HepG2 (cell line): ENCODE measurements around the gene CD4. TPM values are rescaled to one million over a fixed set of nuclear protein-coding genes. Genes with fewer than 3 reads are reported as not detected.
A peak's percentile ranks its signal among the peaks of the same experiment; 100 is the strongest.

Source experiments
- ARID2 ChIP-seq: sonication (generic); formaldehyde crosslinking; IDR thresholded peaks from 2 replicates; pipeline ENCODE4 v1.8.1; 2022; ENCODE audit warnings: mild to moderate bottlenecking, missing genetic modification reagents, borderline replicate concordance
- CCDC6 ChIP-seq: sonication (generic); formaldehyde crosslinking; IDR thresholded peaks from 2 replicates; pipeline ENCODE4 v1.8.1; 2022; ENCODE audit warnings: mild to moderate bottlenecking, missing genetic modification reagents, moderate library complexity
- CREB1 ChIP-seq, 2 experiments: fragments of 450-650 bp in 1 of 2; IDR thresholded peaks; 2 replicates each; pipeline ENCODE4 v1.6.1; 2016 to 2017; ENCODE audit warnings: control low read depth in 1 of 2, mild to moderate bottlenecking in 1 of 2, missing compliant biosample characterization in 1 of 2, missing genetic modification characterization in 1 of 2
- DMAP1 ChIP-seq: IDR thresholded peaks from 2 replicates; pipeline ENCODE4 v1.6.1; 2016
- EHMT2 ChIP-seq: fragments of 200-600 bp; sonication (generic); IDR thresholded peaks from 2 replicates; pipeline ENCODE4 v1.7.0; 2017; ENCODE audit warnings: antibody characterized with exemption, low read depth, low read length, borderline replicate concordance
- FLYWCH1 ChIP-seq: sonication (generic); formaldehyde crosslinking; IDR thresholded peaks from 2 replicates; pipeline ENCODE4 v1.8.1; 2023; ENCODE audit warnings: mild to moderate bottlenecking, missing genetic modification reagents
- FOXK1 ChIP-seq: sonication (generic); formaldehyde crosslinking; IDR thresholded peaks from 2 replicates; pipeline ENCODE4 v1.4.0; 2020; ENCODE audit warnings: low read depth, missing genetic modification reagents, borderline replicate concordance
- GATAD2A ChIP-seq: IDR thresholded peaks from 2 replicates; pipeline ENCODE4 v1.6.1; 2016
- HDAC2 ChIP-seq: sonication (generic); formaldehyde crosslinking; IDR thresholded peaks from 2 replicates; pipeline ENCODE4 v1.4.0; 2020; ENCODE audit warnings: missing genetic modification reagents
- ISL2 ChIP-seq: sonication (generic); formaldehyde crosslinking; IDR thresholded peaks from 2 replicates; pipeline ENCODE4 v1.5.0; 2020; ENCODE audit warnings: missing genetic modification reagents
- KLF15 ChIP-seq: sonication (generic); formaldehyde crosslinking; IDR thresholded peaks from 2 replicates; pipeline ENCODE4 v1.8.1; 2023; ENCODE audit warnings: borderline replicate concordance, mild to moderate bottlenecking, inconsistent platforms, missing genetic modification reagents, mixed read lengths
- KLF9 ChIP-seq: IDR thresholded peaks from 2 replicates; pipeline ENCODE4 v1.6.1; 2016; ENCODE audit warnings: low read depth
- SOX13 ChIP-seq, 3 experiments: fragments of 450-650 bp in 1 of 3; sonication (generic) in 1 of 3; formaldehyde crosslinking in 1 of 3; IDR thresholded peaks in 2 of 3; conservative IDR thresholded peaks in 1 of 3; 2 replicates each; pipeline versions ENCODE4 v1.5.0 to v1.6.1; 2016 to 2020; ENCODE audit warnings: antibody characterized with exemption in 1 of 3, mild to moderate bottlenecking in 1 of 3, missing compliant biosample characterization in 1 of 3, missing genetic modification reagents in 1 of 3, moderate library complexity in 1 of 3
- U2AF1 ChIP-seq: fragments of 200-400 bp; formaldehyde crosslinking; optimal IDR thresholded peaks from 2 replicates; pipeline ENCODE3; 2017; ENCODE audit warnings: mild to moderate bottlenecking, low read depth, low read length
- ZC3H13 ChIP-seq: sonication (generic); formaldehyde crosslinking; IDR thresholded peaks from 2 replicates; pipeline ENCODE4 v1.8.1; 2023; ENCODE audit warnings: mild to moderate bottlenecking, missing genetic modification reagents, moderate library complexity
- ZGPAT ChIP-seq: IDR thresholded peaks from 2 replicates; pipeline ENCODE4 v1.6.1; 2016; ENCODE audit warnings: mild to moderate bottlenecking
- ZNF292 ChIP-seq: sonication (generic); formaldehyde crosslinking; IDR thresholded peaks from 2 replicates; pipeline ENCODE4 v1.8.1; 2022; ENCODE audit warnings: mild to moderate bottlenecking, low read depth, missing genetic modification reagents, borderline replicate concordance
- ZNF792 ChIP-seq: IDR thresholded peaks from 2 replicates; pipeline ENCODE4 v1.6.1; 2016
- ZNF878 ChIP-seq: sonication (generic); formaldehyde crosslinking; IDR thresholded peaks from 2 replicates; pipeline ENCODE4 v1.8.1; 2023; ENCODE audit warnings: mild to moderate bottlenecking, missing genetic modification reagents, moderate library complexity
- ZSCAN21 ChIP-seq: sonication (generic); formaldehyde crosslinking; IDR thresholded peaks from 2 replicates; pipeline ENCODE4 v1.8.0; 2022; ENCODE audit warnings: mild to moderate bottlenecking, missing genetic modification reagents, moderate library complexity, borderline replicate concordance
- polyA plus RNA-seq, 8 experiments: library from polyadenylated mRNA; depleted of rRNA in 3 of 8; stranded (reverse) in 7 of 8; unstranded in 1 of 8; fragments of >200 nt; fragmentation: Illumina TruSeq in 4 of 8; extraction: Trizol in 4 of 8; gene quantifications; 2 replicates each; pipeline versions ENCODE4 v1.2.1 to v1.2.3, GENCODE V29; 2011 to 2016; ENCODE audit warnings: low read depth in 4 of 8, missing spikeins in 1 of 8, mixed read lengths in 1 of 8; ENCODE audit not compliant: insufficient read depth in 1 of 8
- total RNA-seq, 5 experiments: library from RNA; depleted of rRNA; stranded (reverse); fragments of >200 nt; fragmentation: Illumina TruSeq; extraction: Trizol; gene quantifications; 2 replicates each; pipeline ENCODE4 v1.2.3, GENCODE V29; 2016; ENCODE audit warnings: low read depth in 1 of 5
- TF ChIP-seq, protein P1 (sequence below): sonication (generic); formaldehyde crosslinking; IDR thresholded peaks from 2 replicates; pipeline ENCODE4 v1.4.0; 2020; ENCODE audit warnings: mild to moderate bottlenecking, missing genetic modification reagents
- TF ChIP-seq, protein P2 (sequence below): sonication (generic); formaldehyde crosslinking; IDR thresholded peaks from 2 replicates; pipeline ENCODE4 v1.4.0; 2020; ENCODE audit warnings: missing genetic modification reagents, low read depth, mild to moderate bottlenecking, borderline replicate concordance
- TF ChIP-seq, protein P3 (sequence below): sonication (generic); formaldehyde crosslinking; IDR thresholded peaks from 2 replicates; pipeline ENCODE4 v1.4.0; 2020; ENCODE audit warnings: missing genetic modification reagents

CD4 gene
- total and polyA plus RNA-seq, 2 of the 13 experiments (the other 11 are each of a cell fraction or from before 2014, with no cell fraction given): 0.07 to 0.95 TPM

DNA sequence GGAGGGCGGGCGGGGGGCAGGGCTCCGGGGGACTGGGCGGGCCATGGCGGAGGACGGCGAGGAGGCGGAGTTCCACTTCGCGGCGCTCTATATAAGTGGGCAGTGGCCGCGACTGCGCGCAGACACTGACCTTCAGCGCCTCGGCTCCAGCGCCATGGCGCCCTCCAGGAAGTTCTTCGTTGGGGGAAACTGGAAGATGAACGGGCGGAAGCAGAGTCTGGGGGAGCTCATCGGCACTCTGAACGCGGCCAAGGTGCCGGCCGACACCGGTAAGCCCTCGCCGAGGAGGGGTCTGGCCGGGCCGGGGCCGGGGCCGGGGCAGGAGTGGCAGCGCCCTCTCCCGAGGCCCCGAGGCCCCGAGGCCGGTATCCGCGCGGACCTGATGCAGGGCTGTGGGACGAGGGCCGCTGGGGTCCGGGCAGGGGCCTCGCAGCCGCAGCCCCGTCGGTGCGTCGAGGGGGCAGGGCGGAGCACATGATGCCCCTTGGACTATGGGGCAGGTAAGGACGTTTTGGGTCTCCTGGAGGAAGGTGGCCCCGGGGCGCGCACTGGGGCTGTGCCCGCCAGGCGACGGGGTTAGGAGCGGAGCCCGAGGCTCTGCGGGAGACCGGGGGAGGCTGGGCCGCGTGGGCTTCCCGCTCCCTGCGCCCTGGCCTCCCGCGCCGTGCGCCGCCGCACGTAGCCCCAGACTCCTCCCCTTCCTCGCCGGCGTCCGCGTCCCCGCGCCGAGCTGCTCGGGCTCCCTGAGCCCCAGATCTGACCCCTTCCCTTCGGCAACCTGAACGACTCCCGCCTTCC, 78.3 kb downstream of the CD4 start, which contains the start of gene TPI1 (continued):
- TF ChIP-seq, protein P1, sequence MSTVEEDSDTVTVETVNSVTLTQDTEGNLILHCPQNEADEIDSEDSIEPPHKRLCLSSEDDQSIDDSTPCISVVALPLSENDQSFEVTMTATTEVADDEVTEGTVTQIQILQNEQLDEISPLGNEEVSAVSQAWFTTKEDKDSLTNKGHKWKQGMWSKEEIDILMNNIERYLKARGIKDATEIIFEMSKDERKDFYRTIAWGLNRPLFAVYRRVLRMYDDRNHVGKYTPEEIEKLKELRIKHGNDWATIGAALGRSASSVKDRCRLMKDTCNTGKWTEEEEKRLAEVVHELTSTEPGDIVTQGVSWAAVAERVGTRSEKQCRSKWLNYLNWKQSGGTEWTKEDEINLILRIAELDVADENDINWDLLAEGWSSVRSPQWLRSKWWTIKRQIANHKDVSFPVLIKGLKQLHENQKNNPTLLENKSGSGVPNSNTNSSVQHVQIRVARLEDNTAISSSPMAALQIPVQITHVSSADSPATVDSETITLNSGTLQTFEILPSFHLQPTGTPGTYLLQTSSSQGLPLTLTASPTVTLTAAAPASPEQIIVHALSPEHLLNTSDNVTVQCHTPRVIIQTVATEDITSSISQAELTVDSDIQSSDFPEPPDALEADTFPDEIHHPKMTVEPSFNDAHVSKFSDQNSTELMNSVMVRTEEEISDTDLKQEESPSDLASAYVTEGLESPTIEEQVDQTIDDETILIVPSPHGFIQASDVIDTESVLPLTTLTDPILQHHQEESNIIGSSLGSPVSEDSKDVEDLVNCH: no peak
- TF ChIP-seq EHMT2 (no peak), GATAD2A (CRISPR knock-in tag) (peak; percentile 56; the same call in 1 of the 2 replicates), ZNF292 (CRISPR knock-in tag) (no peak), ZNF878 (CRISPR knock-in tag) (peak; percentile 35; the same call in 1 of the 2 replicates), ZGPAT (CRISPR knock-in tag) (peak; percentile 59), SOX13 (IDR thresholded peaks at IDR 0.05) (0 out of 2 replicates have a peak, but pooled peaks have one; percentile 23), SOX13 (CRISPR knock-in tag; conservative IDR thresholded peaks at IDR 0.05 in 1 of 2, IDR thresholded peaks at IDR 0.05 in 1 of 2) (no peak; a peak in 1 of 4 replicates), U2AF1 (no peak), ZNF792 (CRISPR knock-in tag) (peak; percentile 82), FLYWCH1 (CRISPR knock-in tag) (no peak), KLF15 (CRISPR knock-in tag) (no peak), CREB1 (IDR thresholded peaks at IDR 0.05) (no peak), CREB1 (CRISPR knock-in tag; IDR thresholded peaks at IDR 0.05) (no peak), ZC3H13 (CRISPR knock-in tag) (peak; percentile 88), CCDC6 (CRISPR knock-in tag) (no peak; the same call in 1 of the 2 replicates), DMAP1 (peak; percentile 61; the same call in 1 of the 2 replicates), ZSCAN21 (peak; percentile 62; the same call in 1 of the 2 replicates), KLF9 (peak; percentile 48; the same call in 1 of the 2 replicates), FOXK1 (peak; percentile 25; the same call in 1 of the 2 replicates), ISL2 (no peak; the same call in 1 of the 2 replicates), HDAC2 (CRISPR knock-in tag) (no peak), ARID2 (CRISPR knock-in tag) (no peak)
- TF ChIP-seq, protein P2, sequence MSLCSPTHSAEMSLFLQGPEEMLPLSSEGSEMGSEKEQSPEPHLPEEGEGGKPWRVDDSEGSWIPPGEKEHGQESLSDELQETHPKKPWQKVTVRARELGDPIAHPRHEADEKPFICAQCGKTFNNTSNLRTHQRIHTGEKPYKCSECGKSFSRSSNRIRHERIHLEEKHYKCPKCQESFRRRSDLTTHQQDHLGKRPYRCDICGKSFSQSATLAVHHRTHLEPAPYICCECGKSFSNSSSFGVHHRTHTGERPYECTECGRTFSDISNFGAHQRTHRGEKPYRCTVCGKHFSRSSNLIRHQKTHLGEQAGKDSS (CRISPR knock-in tag): no peak; the same call in 1 of the 2 replicates
- TF ChIP-seq, protein P3, sequence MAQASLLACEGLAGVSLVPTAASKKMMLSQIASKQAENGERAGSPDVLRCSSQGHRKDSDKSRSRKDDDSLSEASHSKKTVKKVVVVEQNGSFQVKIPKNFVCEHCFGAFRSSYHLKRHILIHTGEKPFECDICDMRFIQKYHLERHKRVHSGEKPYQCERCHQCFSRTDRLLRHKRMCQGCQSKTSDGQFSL (CRISPR knock-in tag): no peak
